Nephron (organoid): ENCODE measurements around the gene WWOX.

Experiments
- H3K27ac Mint-ChIP-seq, 3 experiments: 2 replicates each; pipeline ENCODE4 v1.8.0; 2020; ENCODE audit warnings: mixed read lengths in 3 of 3, mild to moderate bottlenecking in 2 of 3, moderate library complexity in 1 of 3
- H3K27me3 Mint-ChIP-seq: 2 replicates; pipeline ENCODE4 v1.8.0; 2021; ENCODE audit warnings: low read depth, mild to moderate bottlenecking, moderate library complexity, mixed read lengths
- H3K36me3 Mint-ChIP-seq: 2 replicates; pipeline ENCODE4 v1.8.0; 2020; ENCODE audit warnings: low read depth, mixed read lengths
- H3K4me1 Mint-ChIP-seq: 2 replicates; pipeline ENCODE4 v1.8.0; 2020; ENCODE audit warnings: mixed read lengths
- H3K4me3 Mint-ChIP-seq, 3 experiments: 2 replicates each; pipeline ENCODE4 v1.8.0; 2020; ENCODE audit warnings: mild to moderate bottlenecking in 3 of 3, mixed read lengths in 3 of 3, moderate library complexity in 2 of 3
- H3K9me3 Mint-ChIP-seq: 2 replicates; pipeline ENCODE4 v1.8.0; 2020; ENCODE audit warnings: mixed read lengths
- CTCF ChIP-seq, 3 experiments: fragments of 200-600 bp; sonication (generic); IDR thresholded peaks; one replicate each; pipeline ENCODE4 v1.5.0; 2021; ENCODE audit warnings: antibody characterized with exemption in 3 of 3; ENCODE audit not compliant: unreplicated experiment in 3 of 3

Gene WWOX

GRCh38 chr16:78479723-78480122, 380.3 kb downstream of the WWOX start:
- Mint-ChIP-seq H3K4me3 (no peak overlapping the region), H3K4me1 (no peaks in the 10 kb centered on the region), H3K27ac (no peak overlapping the region), H3K27me3 (peaks cover 6% of the 10 kb centered on the region), H3K9me3 (peaks cover 2% of the 10 kb centered on the region), H3K36me3 (no peaks in the 10 kb centered on the region)
- TF ChIP-seq CTCF (IDR thresholded peaks at IDR 0.05; ENCODE audit: unreplicated experiment in 3 of 3): no peak

- Mint-ChIP-seq H3K27ac (peak overlapping the region in 1 of 3 experiments; percentile 22), H3K4me3 (no peak overlapping the region), H3K9me3 (peaks cover 2% of the 10 kb centered on the region), H3K4me1 (no peaks in the 10 kb centered on the region), H3K36me3 (no peaks in the 10 kb centered on the region), H3K27me3 (peaks cover 6% of the 10 kb centered on the region)
- no peak for TF ChIP-seq CTCF (IDR thresholded peaks at IDR 0.05; ENCODE audit: unreplicated experiment in 3 of 3)
These were observed 381.1 kb downstream of the WWOX start for GRCh38 chr16:78480588-78480987.

GRCh38 chr16:78483124-78483992, 383.9 kb downstream of the WWOX start:
- Mint-ChIP-seq H3K9me3 (peaks cover 2% of the 10 kb centered on the region), H3K4me1 (no peaks in the 10 kb centered on the region), H3K36me3 (no peaks in the 10 kb centered on the region), H3K27ac (no peak overlapping the region), H3K27me3 (peaks cover 15% of the 10 kb centered on the region), H3K4me3 (no peak overlapping the region)
- no peak for TF ChIP-seq CTCF (IDR thresholded peaks at IDR 0.05; ENCODE audit: unreplicated experiment in 3 of 3)

GRCh38 chr16:78484509-78485058, 385.1 kb downstream of the WWOX start:
- TF ChIP-seq CTCF (IDR thresholded peaks at IDR 0.05; ENCODE audit: unreplicated experiment in 3 of 3): no peak
- Mint-ChIP-seq H3K36me3 (no peaks in the 10 kb centered on the region), H3K9me3 (peaks cover 2% of the 10 kb centered on the region), H3K4me1 (peaks cover 7% of the 10 kb centered on the region), H3K27ac (no peak overlapping the region), H3K4me3 (no peak overlapping the region), H3K27me3 (peaks cover 17% of the 10 kb centered on the region)

GRCh38 chr16:78485188-78485916, 385.9 kb downstream of the WWOX start:
- peaks cover 2% of the 10 kb centered on the region for H3K9me3 Mint-ChIP-seq
- peaks cover 17% of the 10 kb centered on the region for H3K27me3 Mint-ChIP-seq
- H3K27ac Mint-ChIP-seq: peak overlapping the region in 1 of 3 experiments; percentile 61
- H3K36me3 Mint-ChIP-seq: no peaks in the 10 kb centered on the region
- TF ChIP-seq CTCF (IDR thresholded peaks at IDR 0.05; ENCODE audit: unreplicated experiment in 3 of 3): no peak
- peaks cover 10% of the 10 kb centered on the region for H3K4me1 Mint-ChIP-seq
- no peak overlapping the region for H3K4me3 Mint-ChIP-seq
